Choroid plexus epithelial cell (primary cell): ENCODE measurements around the gene C1QTNF5.

Source experiments
- DNase-seq: peaks from one replicate; pipeline ENCODE4 v3.0.0-alpha.2; 2010; ENCODE audit warnings: low read depth
- H3K4me3 ChIP-seq: 2 replicates; pipeline ENCODE4 v1.5.1; 2011; ENCODE audit warnings: low read depth, mild to moderate bottlenecking, control low read depth, low read length, moderate library complexity
- TF ChIP-seq, protein P1 (sequence below): conservative IDR thresholded peaks from 2 replicates; pipeline ENCODE4 v1.5.1; 2011; ENCODE audit warnings: low read depth, mild to moderate bottlenecking, control low read depth, inconsistent platforms, low read length, moderate library complexity

C1QTNF5 gene

DNA sequence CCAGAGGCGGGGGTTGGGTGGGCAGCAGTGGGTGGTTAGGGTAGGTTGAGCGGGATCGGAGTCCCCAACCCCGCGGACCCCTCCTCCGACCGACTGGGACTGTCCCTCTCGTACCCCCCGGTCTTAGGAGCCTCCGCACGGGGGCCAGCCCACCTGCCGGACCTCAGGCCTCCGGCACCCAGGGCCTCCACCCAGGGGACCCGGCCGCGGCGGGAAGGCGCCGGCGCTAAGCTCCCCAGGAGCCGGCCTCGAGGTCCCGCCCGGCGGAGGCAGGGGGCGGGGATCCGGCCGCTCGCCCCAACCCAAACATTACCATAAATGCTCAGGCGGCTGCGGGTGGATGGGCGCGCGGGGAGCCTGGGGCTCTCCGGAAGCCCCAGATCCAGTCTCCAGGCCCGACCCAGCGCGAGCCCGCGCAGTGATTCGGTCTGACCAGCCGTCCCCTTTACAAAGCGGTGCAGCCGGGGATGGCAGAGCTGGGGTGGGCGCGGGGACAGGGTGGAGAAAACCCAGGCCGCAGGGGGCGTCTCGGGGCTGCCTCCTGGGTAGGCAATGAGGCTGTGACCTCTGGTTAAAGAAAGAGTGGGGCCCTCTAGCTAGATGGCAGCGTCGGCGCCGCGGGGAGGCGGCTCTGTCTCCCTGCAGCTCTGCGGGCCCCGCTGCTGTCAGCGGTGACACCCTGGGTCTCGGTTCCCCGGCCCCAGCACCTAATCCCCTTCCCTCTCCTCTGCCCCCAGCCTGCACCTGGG, 19.7 kb downstream of the C1QTNF5 start:
- H3K4me3 ChIP-seq: peak overlapping the region; percentile 59
- peak; percentile 72 for DNase-seq
- TF ChIP-seq, protein P1, sequence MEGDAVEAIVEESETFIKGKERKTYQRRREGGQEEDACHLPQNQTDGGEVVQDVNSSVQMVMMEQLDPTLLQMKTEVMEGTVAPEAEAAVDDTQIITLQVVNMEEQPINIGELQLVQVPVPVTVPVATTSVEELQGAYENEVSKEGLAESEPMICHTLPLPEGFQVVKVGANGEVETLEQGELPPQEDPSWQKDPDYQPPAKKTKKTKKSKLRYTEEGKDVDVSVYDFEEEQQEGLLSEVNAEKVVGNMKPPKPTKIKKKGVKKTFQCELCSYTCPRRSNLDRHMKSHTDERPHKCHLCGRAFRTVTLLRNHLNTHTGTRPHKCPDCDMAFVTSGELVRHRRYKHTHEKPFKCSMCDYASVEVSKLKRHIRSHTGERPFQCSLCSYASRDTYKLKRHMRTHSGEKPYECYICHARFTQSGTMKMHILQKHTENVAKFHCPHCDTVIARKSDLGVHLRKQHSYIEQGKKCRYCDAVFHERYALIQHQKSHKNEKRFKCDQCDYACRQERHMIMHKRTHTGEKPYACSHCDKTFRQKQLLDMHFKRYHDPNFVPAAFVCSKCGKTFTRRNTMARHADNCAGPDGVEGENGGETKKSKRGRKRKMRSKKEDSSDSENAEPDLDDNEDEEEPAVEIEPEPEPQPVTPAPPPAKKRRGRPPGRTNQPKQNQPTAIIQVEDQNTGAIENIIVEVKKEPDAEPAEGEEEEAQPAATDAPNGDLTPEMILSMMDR: no peak

DNA sequence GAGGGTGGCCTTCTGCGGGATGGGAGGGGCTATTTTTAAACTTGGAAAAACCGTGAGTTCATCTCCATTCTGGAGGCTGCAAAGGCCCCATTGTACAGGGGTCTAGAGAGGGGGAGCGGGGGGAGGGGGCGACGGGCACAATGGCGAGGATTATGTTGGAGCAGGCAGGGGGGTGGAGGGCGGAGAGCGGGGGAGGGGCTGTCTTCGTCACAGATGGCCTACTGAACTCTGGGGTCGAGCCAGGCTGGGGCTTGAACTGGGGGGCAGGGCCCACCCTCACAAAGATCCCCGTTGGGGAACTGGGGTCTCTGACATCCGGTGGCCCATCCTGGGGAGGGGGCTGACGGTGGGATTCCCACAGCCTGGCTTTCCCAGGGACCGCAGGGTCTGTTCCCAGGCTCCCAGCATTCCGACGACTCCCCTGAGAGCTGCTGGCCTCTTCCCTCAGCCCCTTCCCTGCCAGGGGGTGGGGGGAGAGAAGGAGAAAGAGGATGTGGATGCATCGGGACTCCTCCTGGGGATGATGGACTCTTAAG, 20.4 kb downstream of the C1QTNF5 start:
- TF ChIP-seq, protein P1: no peak
- no peak for DNase-seq

DNA sequence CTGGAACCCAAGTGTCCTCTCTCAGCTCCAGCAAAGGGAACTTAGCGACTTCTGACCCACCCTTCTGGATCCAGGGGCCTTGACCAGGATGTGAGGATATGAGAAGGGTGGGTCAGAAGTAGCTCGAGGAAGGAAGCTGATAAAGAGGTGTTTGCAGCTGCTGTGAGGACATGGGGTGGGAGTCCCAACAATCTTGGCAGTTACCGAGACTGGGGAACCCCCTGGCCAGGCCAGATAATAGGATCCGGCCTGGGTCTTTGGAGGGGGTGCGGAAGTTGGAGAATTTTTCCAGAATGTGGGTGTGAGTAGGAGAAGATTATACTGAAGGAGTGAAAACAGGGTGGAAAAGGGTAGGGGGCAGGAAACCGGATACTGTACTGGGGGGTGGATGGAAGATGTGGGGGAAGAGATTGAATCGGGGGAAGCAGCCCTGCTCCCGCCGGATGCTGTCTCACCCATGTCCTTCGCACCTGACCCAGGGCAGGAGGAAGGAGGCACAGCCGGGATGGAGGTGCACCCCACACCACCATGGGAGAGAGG, 20.9 kb downstream of the C1QTNF5 start:
- H3K4me3 ChIP-seq: no peak overlapping the region
- TF ChIP-seq, protein P1: no peak
- DNase-seq: no peak

More for the DNA sequence above, 20.4 kb downstream of the C1QTNF5 start:
- H3K4me3 ChIP-seq: peak overlapping the region; percentile 59

DNA sequence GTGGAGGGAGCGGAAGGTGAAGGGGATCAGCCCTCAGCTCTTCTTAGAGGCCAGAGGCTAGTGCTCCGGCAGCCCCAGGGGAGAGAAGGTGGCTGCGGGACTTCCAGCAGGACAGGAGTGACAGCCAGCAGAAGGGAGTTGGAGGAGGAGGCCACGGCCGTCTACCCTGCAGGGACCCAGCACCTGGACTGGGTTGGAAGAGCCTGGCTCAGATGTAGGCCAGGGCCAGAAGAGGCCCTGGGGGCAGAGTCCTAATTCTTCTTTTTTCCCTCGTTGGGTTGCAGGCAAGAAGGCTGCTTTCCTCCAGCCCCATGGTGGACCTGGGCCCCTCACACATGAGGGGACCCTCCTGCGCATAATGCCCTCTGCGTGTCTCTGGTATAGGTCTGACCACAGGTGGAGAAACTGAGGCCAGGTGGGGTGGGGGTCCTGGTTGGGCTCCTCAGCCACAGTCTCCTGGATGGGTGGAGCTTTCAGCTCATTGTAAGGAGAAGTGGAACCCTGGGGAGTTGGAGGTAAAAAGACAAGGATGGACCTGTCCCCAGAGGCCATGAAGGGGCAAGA, 21.5 kb downstream of the C1QTNF5 start:
- no peak for DNase-seq
- H3K4me3 ChIP-seq: no peak overlapping the region
- TF ChIP-seq, protein P1: no peak

DNA sequence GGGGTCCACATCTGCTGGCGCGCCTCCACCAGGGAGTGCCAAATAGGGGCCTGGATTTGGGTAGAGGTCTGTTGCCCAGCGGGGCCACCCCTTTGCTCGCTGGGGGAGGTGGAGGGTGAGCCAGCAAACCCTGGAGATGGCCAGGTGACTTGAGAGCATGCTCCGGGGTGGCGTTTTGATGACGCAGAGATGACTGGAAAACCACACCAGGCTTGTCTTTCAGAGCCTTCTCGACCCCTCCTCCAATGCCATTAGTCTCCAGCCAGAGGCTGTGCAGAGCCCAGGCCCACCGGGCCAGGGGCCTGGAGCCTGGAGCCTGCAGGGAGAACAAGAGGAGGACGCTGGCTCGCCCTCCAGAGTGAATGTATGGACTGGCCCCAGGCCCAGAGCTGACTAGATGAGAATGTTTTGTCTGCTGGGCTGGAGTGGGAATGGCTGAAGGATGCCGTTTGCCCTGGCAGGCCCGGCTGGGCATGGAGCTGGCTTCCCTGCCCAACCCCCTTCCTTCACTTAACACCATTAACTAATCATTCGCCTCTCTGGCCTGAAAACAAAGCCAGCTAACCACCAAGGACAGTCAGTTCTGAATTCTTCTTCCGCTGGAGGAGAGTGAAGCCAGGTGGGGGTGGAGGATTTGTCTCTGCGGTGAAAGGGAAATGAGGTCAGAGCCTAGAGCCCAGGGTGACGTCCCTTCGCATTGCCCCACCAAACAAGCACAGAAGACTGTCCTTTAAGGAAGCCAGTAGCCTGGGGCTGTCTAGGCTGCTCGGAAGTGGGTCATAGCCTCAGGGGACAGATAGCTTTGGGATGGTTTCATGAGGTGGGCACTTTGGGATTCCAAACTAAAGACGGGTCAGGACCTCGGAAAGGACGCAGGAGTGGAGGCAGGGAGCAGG, 22.2 kb downstream of the C1QTNF5 start:
- no peak overlapping the region for H3K4me3 ChIP-seq
- DNase-seq: peak; percentile 71

More for the DNA sequence above, 22.2 kb downstream of the C1QTNF5 start:
- TF ChIP-seq, protein P1: no peak
